GM21717 (cell line): Measurements from ENCODE around the gene OXNAD1.

Source experiments
- ATAC-seq: cut with Tn5 transposase; IDR thresholded peaks from one replicate; pipeline ENCODE4 v1.9.1; 2021; ENCODE audit warnings: mild to moderate bottlenecking, moderate library complexity; ENCODE audit not compliant: unreplicated experiment

Gene OXNAD1

GRCh38 chr3:16277471-16277870, 12.5 kb downstream of the OXNAD1 start:
- ATAC-seq = no peak

- ATAC-seq = no peak
Measured at GRCh38 chr3:16279010-16279801, 14.2 kb downstream of the OXNAD1 start.

GRCh38 chr3:16280671-16281070, 15.7 kb downstream of the OXNAD1 start:
- no peak for ATAC-seq

- ATAC-seq = no peak
Measured at GRCh38 chr3:16284633-16285032, 19.6 kb downstream of the OXNAD1 start.

- peak; percentile 64 for ATAC-seq
Measured at GRCh38 chr3:16286161-16286560, 21.1 kb downstream of the OXNAD1 start.

GRCh38 chr3:16286751-16287543, 21.9 kb downstream of the OXNAD1 start:
- no peak for ATAC-seq

- ATAC-seq = no peak
Measured at GRCh38 chr3:16288664-16289063, 23.7 kb downstream of the OXNAD1 start.

GRCh38 chr3:16289144-16289889, 24.3 kb downstream of the OXNAD1 start:
- no peak for ATAC-seq

- no peak for ATAC-seq
Measured at GRCh38 chr3:16290007-16290826, 25.2 kb downstream of the OXNAD1 start.

GRCh38 chr3:16290827-16291196, 25.8 kb downstream of the OXNAD1 start:
- ATAC-seq = peak; percentile 58

- ATAC-seq = no peak
Measured at GRCh38 chr3:16294844-16295243, 29.8 kb downstream of the OXNAD1 start.

- no peak for ATAC-seq
Measured at GRCh38 chr3:16295298-16295890, 30.4 kb downstream of the OXNAD1 start.

GRCh38 chr3:16297997-16298885, 33.2 kb downstream of the OXNAD1 start:
- ATAC-seq = no peak

GRCh38 chr3:16298891-16299290, 33.9 kb downstream of the OXNAD1 start:
- ATAC-seq = no peak

- ATAC-seq = no peak
Measured at GRCh38 chr3:16299746-16300145, 34.7 kb downstream of the OXNAD1 start.

- ATAC-seq = peak; percentile 46
Measured at GRCh38 chr3:16300307-16300706, 35.3 kb downstream of the OXNAD1 start.

- no peak for ATAC-seq
Measured at GRCh38 chr3:16300881-16301359, 35.9 kb downstream of the OXNAD1 start.

- ATAC-seq = no peak
Measured at GRCh38 chr3:16301507-16301906, 36.5 kb downstream of the OXNAD1 start.

- ATAC-seq = no peak
Measured at GRCh38 chr3:16302082-16302631, 37.1 kb downstream of the OXNAD1 start.
